Right lobe of liver (tissue), 6 donors: ENCODE data around the gene NOTCH3. TPM values are rescaled to one million over a fixed set of nuclear protein-coding genes. Genes with fewer than 3 reads are reported as not detected.

ENCODE experiments used
- ATAC-seq, 4 donors: fragments of 200-7000 bp; cut with Tn5 transposase; one replicate each; pipeline ENCODE4 v1.9.1; 2020; ENCODE audit warnings: mild to moderate bottlenecking in 4 of 4, moderate library complexity in 4 of 4
- DNase-seq, 3 donors: peaks; one replicate each; pipeline ENCODE4 v3.0.0-alpha.2; 2020
- H3K27ac ChIP-seq, 3 donors: fragments of 200-600 bp; one replicate each; pipeline ENCODE4 v1.8.0; 2022
- H3K27me3 ChIP-seq, 2 donors: fragments of 200-600 bp; one replicate each; pipeline ENCODE4 v1.8.0; 2022
- H3K36me3 ChIP-seq, 4 donors: fragments of 200-600 bp; sonication (generic) in 1 of 4; one replicate each; pipeline versions ENCODE4 v1.5.1 to v1.8.0; 2017 to 2022; ENCODE audit warnings: control low read depth in 1 of 4
- H3K4me1 ChIP-seq, 4 donors: fragments of 200-600 bp; sonication (generic) in 1 of 4; one replicate each; pipeline versions ENCODE4 v1.5.1 to v1.8.0; 2017 to 2022; ENCODE audit warnings: control low read depth in 1 of 4
- H3K4me3 ChIP-seq, 3 donors: fragments of 200-600 bp; one replicate each; pipeline ENCODE4 v1.8.0; 2022
- H3K9me3 ChIP-seq, 4 donors: fragments of 200-600 bp; sonication (generic) in 1 of 4; one replicate each; pipeline versions ENCODE4 v1.5.1 to v1.8.0; 2017 to 2022; ENCODE audit warnings: control low read depth in 1 of 4
- POLR2A ChIP-seq: fragments of 450-650 bp; IDR thresholded peaks from one replicate; pipeline ENCODE4 v1.6.1; 2017; ENCODE audit warnings: antibody characterized with exemption, mild to moderate bottlenecking
- WGBS: methylation state at CpG from one replicate; pipeline ENCODE4 v1.1.6; 2018; ENCODE audit warnings: low coverage, low lambda C conversion rate; ENCODE audit not compliant: insufficient coverage; ENCODE audit errors: missing lambda C conversion rate; 5-methylcytosine and 5-hydroxymethylcytosine counted together
- intact Hi-C, 2 donors: fragments of 100-400 bp; cut with DNase I; formaldehyde crosslinking; loops; one replicate each; pipeline versions ENCODE4 v1.11.2 to v1.14.1; 2022
- total RNA-seq, 6 experiments: library from RNA; depleted of rRNA in 2 of 6; stranded (reverse); fragments of >200 nt in 2 of 6; fragmentation: NEBNext Ultra II Directional in 3 of 6; extraction: Animal tissue kit (Norgen Biotek cat#: 25700) in 3 of 6; gene quantifications; one replicate each; pipeline versions ENCODE4 v1.1.0 to v1.2.4, GENCODE V29; 2016 to 2023
- TF ChIP-seq, protein P1 (sequence below), 4 donors: fragments of 200-600 bp in 3 of 4; fragments of 450-650 bp in 1 of 4; IDR thresholded peaks; one replicate each; pipeline versions ENCODE4 v1.5.1 to v1.8.0; 2016 to 2022; ENCODE audit warnings: antibody characterized with exemption in 4 of 4, mild to moderate bottlenecking in 2 of 4
- donor health status: DM: no; HTN: yes; CAD: no.
- donor health status: DM: no; HTN: no; CAD: no.
- donor health status: DM: no; HTN: no; CAD: no.
- donor health status: DM: no; HTN: yes; CAD: no.
- donor health status: DM: no; HTN: yes; CAD: no.

Gene NOTCH3
- total RNA-seq, 6 experiments from 2014 or later, result 1.7 to 6.7 (median 2.4) TPM

DNA sequence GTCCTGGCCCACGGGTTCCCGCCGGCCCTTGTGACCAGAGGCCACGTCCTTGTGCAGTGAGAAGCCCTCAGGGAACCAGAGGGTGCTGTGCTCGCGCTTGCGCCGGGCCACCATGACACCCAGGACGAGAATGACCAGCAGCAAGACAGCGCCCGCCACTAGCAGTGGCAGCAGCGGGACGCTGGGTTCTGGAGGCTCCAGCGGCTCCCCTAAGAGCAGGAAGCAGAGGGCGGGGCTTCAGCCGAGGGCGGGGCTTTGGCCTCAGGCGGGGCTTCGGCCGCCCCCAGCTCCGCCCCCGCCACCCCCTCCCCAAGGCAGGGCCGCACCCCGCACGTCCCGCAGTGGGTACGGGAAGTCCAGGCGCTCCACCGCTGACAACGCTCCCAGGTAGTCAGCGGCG, 30.4 kb downstream of the NOTCH3 start:
- 50% methylated on average over 1 of the region's 32 CpGs for WGBS
- intact Hi-C loops, result loop anchor here in 1 of 2 donors (10.0 kb wide), 1 partner anchor 384 kb away; no protein-coding TSS in a partner anchor

DNA sequence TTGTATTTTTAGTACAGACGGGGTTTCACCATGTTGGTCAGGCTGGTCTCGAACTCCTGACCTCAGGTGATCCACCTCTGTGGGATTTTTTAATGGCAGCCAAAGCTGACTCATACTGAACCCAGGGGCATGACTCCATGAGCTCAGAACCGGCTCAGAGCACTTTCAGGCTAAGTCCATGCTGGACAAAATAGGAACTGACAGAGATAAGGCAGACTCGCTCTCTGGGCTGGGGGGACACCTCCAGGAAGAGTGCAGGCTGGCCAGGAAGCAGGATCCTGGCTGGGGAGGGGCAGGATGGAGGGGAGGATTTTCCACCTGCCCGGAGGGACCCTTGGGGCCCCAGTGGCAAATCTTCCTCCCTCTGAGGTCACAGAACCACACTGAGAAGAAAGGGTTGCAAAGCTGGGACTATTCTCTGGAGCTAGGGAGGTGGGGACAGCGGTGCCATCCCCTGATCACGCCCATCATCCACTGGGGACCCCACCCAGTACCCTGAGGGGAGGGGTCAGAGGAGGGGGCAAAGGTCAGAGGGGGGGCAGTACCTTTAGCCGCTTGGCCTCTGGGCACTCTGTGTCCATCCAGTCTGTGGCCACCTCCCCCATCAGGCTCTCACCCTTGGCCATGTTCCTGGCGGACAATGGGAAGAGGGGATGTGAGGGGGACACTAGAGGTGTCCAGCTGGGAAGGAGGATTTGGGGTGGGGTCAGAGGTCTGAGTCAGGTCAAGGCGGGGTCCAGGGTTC, 31.1 kb downstream of the NOTCH3 start:
- H3K27ac ChIP-seq, result no peak overlapping the region
- no peak overlapping the region for H3K4me3 ChIP-seq
- WGBS, result 49% methylated on average over 3 of the region's 10 CpGs
- no peaks in the 10 kb centered on the region for H3K27me3 ChIP-seq
- DNase-seq, result no peak
- ATAC-seq, result peak; percentile 19 to 56 (median 31)
- H3K36me3 ChIP-seq, result no peaks in the 10 kb centered on the region
- H3K9me3 ChIP-seq, result no peaks in the 10 kb centered on the region
- TF ChIP-seq, protein P1, sequence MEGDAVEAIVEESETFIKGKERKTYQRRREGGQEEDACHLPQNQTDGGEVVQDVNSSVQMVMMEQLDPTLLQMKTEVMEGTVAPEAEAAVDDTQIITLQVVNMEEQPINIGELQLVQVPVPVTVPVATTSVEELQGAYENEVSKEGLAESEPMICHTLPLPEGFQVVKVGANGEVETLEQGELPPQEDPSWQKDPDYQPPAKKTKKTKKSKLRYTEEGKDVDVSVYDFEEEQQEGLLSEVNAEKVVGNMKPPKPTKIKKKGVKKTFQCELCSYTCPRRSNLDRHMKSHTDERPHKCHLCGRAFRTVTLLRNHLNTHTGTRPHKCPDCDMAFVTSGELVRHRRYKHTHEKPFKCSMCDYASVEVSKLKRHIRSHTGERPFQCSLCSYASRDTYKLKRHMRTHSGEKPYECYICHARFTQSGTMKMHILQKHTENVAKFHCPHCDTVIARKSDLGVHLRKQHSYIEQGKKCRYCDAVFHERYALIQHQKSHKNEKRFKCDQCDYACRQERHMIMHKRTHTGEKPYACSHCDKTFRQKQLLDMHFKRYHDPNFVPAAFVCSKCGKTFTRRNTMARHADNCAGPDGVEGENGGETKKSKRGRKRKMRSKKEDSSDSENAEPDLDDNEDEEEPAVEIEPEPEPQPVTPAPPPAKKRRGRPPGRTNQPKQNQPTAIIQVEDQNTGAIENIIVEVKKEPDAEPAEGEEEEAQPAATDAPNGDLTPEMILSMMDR (IDR thresholded peaks at IDR 0.05), result no peak
- TF ChIP-seq POLR2A, result no peak
- intact Hi-C loops, result loop anchor here (10.0 kb wide), 2 partner anchors 385 to 395 kb away; no protein-coding TSS in a partner anchor
- no peaks in the 10 kb centered on the region for H3K4me1 ChIP-seq

More for the DNA sequence above, 30.4 kb downstream of the NOTCH3 start:
- DNase-seq, result no peak
- TF ChIP-seq, protein P1 (IDR thresholded peaks at IDR 0.05), result no peak
- no peak for TF ChIP-seq POLR2A
- H3K4me3 ChIP-seq, result no peak overlapping the region
- no peaks in the 10 kb centered on the region for H3K4me1 ChIP-seq
- no peaks in the 10 kb centered on the region for H3K27me3 ChIP-seq
- no peak overlapping the region for H3K27ac ChIP-seq
- H3K36me3 ChIP-seq, result no peaks in the 10 kb centered on the region
- ATAC-seq, result no peak
- H3K9me3 ChIP-seq, result no peaks in the 10 kb centered on the region

DNA sequence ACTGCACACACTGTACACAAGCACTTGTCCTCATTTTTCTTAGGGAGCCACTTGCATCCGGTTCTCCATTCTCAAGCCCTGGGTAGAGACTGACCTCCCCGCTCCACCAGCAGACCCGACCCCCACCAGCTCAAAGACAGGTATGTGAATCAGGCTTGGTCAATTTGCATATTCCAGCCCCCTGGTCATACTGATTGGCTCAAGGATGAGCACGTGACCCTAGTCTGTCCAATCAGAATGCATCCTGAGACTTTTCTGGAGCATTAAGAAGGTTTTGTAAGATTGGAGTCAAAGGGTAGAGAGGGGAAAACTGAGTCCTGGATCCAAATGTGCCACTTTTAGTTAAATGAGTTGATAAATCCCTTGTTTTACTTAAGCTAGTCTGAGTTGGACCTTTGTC, 34.1 kb downstream of the NOTCH3 start:
- H3K27me3 ChIP-seq, result no peaks in the 10 kb centered on the region
- WGBS, result 90% methylated on average over 1 of the region's 4 CpGs
- TF ChIP-seq POLR2A, result no peak
- TF ChIP-seq, protein P1 (IDR thresholded peaks at IDR 0.05), result no peak
- no peaks in the 10 kb centered on the region for H3K4me1 ChIP-seq
- no peak overlapping the region for H3K27ac ChIP-seq
- H3K4me3 ChIP-seq, result no peak overlapping the region
- intact Hi-C loops, result loop anchor here in 1 of 2 donors (10.0 kb wide), 1 partner anchor 398 kb away; no protein-coding TSS in a partner anchor
- no peak for ATAC-seq
- no peaks in the 10 kb centered on the region for H3K36me3 ChIP-seq
- H3K9me3 ChIP-seq, result no peaks in the 10 kb centered on the region
- DNase-seq, result no peak

DNA sequence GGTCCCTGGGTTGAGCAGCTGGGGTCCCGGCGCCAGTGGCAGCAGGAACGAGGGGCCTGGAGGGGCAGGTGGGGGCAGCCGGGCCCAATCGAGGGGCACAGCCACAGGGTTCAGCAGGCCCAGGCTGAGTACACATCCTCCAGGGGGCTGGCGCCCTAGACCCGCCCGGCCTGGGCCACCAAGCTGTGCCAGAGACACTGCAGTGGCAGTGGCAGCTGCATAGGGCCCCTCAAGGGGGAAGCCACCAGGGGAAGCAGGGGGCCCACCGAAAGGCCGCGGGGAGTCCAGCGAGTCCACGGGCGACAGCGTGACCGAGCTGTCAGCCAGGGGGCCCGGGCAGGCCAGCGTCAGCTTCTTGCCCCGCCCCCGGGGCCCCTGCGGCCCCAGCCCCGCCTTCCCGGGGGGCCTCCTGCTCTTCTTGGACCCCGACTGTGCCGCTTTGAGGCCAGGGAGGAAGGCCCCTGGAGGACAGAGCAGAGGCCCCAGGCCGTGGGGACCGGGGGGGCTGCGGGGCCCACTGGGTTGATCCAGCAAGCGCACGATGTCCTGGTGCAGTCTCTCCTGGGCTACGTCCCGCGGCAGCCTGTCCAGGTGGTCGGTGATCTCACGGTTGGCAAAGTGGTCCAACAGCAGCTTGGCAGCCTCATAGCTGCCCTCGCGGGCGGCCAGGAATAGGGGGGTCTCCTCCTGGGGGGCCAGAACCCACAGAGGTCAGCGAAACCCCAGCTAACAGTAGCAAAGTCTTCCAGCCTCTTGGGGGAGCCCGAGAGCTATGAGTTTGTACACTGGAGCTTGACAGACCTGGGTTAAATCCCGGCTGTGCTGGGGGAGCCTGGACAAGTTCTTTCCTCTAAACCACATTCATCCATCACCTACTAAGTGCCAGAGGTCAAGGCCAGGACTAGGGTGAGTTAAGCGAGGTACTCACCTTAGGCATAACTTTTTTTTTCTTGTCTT, 39.5 kb downstream of the NOTCH3 start:
- no peaks in the 10 kb centered on the region for H3K36me3 ChIP-seq
- no peaks in the 10 kb centered on the region for H3K27me3 ChIP-seq
- no peaks in the 10 kb centered on the region for H3K9me3 ChIP-seq
- intact Hi-C loops, result loop anchor here in 1 of 2 donors (10.0 kb wide), 1 partner anchor 403 kb away; no protein-coding TSS in a partner anchor
- TF ChIP-seq, protein P1 (IDR thresholded peaks at IDR 0.05), result peak; percentile 25 to 45 (median 44)
- TF ChIP-seq POLR2A, result no peak
- no peak overlapping the region for H3K27ac ChIP-seq
- WGBS, result 55% methylated on average over 4 of the region's 42 CpGs
- no peak for DNase-seq
- H3K4me1 ChIP-seq, result no peaks in the 10 kb centered on the region
- ATAC-seq, result peak; percentile 51 to 70 (median 60)
- no peak overlapping the region for H3K4me3 ChIP-seq
